Measurements from ENCODE around the gene ZC3H4.
A peak's percentile ranks its signal among the peaks of the same experiment; 100 is the strongest.
"Not testable (repeated sequence)": the region's sequence is repeated elsewhere in the genome, so short reads cannot be mapped to it uniquely, and the experiment has no call there.

Gene ZC3H4

DNA sequence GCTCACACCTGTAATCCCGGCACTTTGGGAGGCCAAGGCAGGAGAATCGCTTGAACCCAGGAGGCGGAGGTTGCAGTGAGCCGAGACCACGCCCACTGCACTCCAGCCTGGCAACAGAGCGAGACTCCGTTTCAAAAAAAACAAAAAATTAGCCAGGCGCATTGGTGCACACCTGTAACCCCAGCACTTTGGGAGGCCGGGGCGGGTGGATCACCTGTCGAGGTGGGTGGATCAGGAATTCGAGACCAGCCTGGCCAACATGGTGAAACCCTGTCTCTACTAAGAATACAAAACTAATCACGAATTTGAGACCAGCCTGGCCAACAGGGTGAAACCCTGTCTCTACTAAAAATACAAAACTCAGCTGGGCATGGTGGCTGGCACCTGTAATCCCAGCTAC lies 35.2 kb downstream of the ZC3H4 start:
- not testable (repeated sequence) for DNase-seq

DNA sequence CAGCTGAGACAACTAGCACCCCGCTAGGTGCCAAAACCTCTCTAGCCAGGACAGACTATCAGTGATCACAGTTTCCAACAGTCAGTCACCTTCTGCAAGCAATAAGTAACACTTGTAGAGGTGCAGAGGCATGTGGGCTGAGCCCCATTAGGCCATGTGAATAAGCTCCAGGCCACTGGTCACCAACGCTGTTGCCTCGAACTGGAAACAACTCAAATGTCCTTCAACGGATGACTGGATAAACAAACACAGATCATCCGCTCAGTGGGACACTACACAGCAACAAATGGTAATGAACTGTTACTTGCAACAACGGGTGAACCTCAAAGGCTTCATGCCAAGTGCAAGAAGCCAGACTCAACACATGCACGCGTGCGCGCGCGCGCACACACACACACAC lies 37.6 kb downstream of the ZC3H4 start:
- DNase-seq, result no peak

DNA sequence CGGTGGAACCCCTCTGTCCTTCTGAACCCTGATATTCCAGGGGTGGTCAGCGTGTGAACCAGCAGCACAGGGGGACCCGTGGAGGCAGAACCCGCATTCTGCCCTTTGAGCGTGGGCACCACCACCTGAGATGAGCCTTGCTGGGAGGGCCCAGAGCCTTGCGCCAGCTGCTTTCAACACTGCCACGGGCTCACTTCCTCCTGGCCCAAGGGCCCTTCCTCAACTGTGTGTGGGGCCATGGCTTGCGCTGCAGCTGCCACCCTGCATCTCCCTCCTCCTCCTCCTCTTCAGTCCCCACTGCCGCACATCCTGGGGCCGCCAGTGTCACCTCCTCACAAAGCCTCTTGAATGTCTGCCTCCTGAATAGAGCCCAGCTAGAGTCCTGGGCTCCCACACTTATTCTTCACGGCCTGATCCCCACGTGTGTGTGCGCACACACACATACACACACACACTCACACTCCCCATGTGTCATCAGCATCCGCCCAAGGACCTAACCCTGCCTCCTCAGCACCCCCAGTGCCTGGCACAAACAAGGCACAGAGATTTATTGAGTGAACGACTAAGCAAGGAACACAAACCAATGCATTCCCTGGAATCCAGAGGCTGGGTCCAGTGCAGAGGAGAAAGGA lies 38.3 kb downstream of the ZC3H4 start:
- DNase-seq, result no peak

GRCh38 chr19:47074621-47075020 lies 39.0 kb downstream of the ZC3H4 start:
- DNase-seq, result no peak

DNA sequence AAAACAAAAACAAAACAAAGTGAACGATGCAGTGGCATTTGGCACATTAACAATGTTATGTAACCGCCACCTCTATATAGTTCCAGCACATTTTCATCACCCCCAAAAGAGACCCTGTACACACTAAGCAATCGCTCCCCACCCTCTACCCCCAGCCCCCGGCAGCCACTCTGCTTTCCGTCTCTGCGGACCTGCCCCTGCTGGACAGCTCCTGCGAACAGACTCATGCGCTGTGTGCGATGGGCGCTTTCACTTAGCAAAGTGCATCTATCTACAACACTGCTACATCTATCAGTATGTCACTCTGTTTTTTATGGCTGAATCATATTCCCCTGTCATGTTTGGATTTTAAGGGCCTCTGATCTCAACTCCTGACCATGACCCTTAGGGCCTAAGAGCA lies 40.0 kb downstream of the ZC3H4 start:
- DNase-seq, result no peak

GRCh38 chr19:47072323-47072722 lies 41.3 kb downstream of the ZC3H4 start:
- no peak for DNase-seq

- no peak for DNase-seq
Measured at GRCh38 chr19:47071731-47072130, 41.8 kb downstream of the ZC3H4 start.

DNA sequence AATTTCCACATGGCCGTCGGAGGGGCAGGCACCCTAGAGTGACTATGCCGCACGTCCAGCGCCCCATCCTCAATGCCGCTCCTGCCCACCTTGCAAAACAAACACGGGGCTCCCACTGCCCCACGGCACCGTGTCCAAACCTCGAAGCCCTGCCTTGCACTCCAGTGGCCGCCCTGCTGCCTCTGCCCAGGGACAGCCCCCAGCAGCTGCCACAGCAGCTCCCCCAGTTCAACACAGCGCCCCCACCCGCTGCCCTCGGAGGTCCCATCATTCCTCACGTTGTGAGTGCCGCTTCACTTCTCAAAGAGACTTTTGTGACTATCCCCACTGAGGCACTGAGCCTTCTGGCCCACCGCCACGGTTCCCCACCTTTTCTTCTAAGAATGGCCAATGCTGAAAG lies 42.8 kb downstream of the ZC3H4 start:
- DNase-seq, result no peak

DNA sequence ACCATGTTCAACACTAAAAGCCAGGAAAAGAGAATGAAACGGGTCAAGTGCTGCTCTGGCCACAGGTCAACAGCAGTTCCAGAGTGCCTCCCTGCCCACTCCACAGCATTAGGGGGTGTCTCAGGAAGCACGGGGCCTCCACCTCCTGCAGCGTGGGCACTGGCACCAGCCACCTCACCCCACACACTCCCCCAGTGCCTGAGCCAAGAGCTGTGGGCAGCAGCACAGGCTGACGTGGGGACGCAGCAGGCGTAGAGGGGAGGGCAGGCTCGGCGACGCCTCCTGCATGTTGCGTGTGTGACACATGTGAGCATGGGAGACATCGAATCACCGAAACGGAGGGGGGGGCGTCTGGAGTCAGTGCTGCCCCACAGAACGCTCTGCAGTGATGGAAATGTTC lies 43.8 kb downstream of the ZC3H4 start:
- no peak for DNase-seq

- no peak for DNase-seq
Measured at GRCh38 chr19:47068876-47069406, 44.6 kb downstream of the ZC3H4 start.

DNA sequence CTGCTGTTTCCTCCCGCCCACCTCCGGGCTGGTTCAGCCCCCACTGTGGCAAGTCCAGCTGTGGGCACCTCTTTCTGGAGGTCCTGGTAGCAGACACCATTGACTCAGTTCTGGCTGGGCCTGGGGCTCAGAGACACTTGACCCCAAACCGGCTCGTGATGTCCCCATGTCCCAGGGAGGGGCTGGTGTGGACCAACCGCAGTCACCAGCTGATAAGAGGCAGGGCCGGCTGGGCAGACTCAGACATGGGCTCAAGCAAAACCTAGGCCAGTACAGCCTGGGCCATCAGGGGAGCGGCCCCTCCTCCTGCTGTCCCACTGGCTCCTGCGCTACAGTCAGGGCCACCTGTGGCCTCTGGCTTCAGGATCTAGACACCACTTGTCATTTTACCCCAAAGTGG lies 45.3 kb downstream of the ZC3H4 start:
- no peak for DNase-seq

DNA sequence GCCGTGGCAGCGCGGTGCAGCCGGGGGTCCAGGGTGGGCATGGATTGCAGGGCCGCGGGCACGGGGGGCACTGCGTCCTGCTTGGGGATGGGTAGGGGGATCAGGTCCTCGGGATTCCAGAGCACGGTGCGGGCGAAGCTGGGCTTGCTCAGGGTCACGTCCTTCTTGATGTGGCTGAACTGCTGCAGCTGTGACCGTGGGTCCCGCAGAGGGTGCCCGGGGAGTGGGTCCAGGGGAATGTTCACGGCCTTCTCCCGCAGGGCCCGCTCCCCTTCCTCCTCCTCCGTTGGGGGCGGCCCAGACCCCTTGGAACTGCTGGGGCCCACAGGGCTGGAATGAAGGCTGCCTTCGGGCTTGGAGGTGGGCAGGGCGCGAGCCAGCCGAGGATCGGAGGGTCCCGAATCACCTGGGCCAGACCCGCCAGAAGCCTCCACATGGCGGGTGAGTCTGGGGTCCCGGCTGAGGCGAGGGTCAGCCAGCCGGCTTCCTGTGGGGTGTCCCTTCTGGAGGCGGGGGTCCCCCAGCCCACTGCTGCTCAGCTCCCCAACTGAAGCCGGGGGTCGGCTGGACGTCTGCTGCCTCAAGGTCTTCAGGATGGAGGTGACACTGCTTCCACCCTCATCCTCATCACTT lies 46.2 kb downstream of the ZC3H4 start:
- DNase-seq, result no peak

GRCh38 chr19:47066376-47067214 lies 47.0 kb downstream of the ZC3H4 start:
- DNase-seq, result no peak

GRCh38 chr19:47065242-47065641 lies 48.3 kb downstream of the ZC3H4 start:
- no peak for DNase-seq

- DNase-seq, result no peak
Measured at GRCh38 chr19:47063874-47064273, 49.7 kb downstream of the ZC3H4 start.

- no peak for DNase-seq
Measured at GRCh38 chr19:47058621-47059022, 55.0 kb downstream of the ZC3H4 start.

DNA sequence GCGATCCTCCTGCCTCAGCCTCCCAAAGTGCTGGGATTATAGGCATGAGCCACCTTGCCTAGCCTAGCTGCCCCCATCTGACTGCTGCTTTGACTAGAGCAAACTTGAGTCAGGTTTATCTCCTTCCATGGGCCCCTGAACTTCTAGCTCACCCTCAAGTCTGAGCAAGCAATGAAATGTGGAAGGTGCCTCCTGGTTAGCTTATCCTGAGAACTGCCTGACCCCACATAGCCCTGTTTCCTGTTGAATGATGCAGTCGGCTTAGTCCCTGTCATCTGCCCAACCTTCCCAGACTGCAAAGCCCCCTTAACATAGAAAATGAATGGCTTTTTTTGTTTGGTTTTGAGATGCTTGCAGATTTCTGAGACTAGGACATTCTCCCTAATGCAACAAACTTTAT lies 56.2 kb downstream of the ZC3H4 start:
- DNase-seq, result no peak

DNA sequence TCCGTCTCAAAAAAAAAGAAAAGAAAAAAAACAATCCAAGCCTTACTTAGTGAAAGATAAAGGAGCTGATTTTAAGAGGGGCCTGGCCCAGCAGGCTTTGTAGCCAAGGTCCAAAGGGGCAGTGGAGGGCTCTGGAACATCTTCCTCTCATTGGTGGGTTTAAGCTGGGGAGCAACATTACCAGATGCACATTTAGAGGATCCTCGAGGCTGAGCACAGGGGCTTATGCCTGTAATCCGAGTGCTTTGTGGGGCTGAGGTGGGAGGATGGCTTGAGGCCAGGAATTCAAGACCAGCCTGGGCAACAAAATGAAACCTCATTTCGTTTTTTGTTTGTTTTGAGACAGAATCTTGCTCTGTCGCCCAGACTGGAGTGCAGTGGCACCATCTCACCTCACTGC lies 57.2 kb downstream of the ZC3H4 start:
- DNase-seq, result no peak

GRCh38 chr19:47050562-47050961 lies 63.0 kb downstream of the ZC3H4 start:
- not testable (repeated sequence) for DNase-seq

- no peak for DNase-seq
Measured at GRCh38 chr19:47049307-47049700, 64.3 kb downstream of the ZC3H4 start.

GRCh38 chr19:47047763-47048405 lies 65.7 kb downstream of the ZC3H4 start:
- peak; percentile 80 for DNase-seq

GRCh38 chr19:47047272-47047762 lies 66.3 kb downstream of the ZC3H4 start:
- no peak for DNase-seq

DNA sequence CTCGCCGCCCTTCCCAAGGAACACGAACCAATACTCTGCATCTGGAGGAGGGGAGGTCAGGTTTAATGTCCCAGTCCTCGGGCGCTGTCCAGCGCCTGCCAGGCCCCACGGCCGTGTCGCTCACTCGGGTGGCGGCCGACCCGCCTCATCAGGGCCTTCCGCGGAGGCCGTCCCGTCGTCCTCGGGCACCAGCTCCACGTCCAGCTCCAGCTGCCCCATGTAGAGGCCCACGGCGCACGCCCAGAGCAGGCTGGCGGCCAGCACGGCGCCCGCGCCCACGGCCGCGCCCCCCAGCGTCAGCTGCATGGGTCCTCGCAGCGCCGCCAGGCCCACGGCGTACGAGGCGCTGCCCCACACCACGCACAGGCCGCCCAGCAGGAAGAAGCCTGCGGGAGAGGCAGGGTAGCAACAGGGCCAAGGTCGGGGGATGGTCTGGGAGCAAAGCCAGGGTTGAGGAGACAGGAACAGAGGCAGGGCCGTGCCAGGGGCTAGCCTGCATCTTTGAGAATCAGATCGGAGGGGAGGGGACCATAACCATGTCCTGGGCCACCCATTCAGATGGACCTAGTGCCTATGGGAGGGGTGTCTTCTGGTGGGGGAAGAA lies 67.6 kb downstream of the ZC3H4 start:
- no peak for DNase-seq
